ENCODE results near the gene HS6ST1.

The HS6ST1 gene

GRCh38 chr2:128284037-128284441 lies 34.6 kb downstream of the HS6ST1 start:
- DNase-seq (ENCODE audit: low read depth): no peak
- no peak for TF ChIP-seq CTCF (conservative IDR thresholded peaks at IDR 0.05; ENCODE audit: low read depth, low read length)
- no peak overlapping the region for H3K4me3 ChIP-seq (ENCODE audit: low read depth, low read length)

GRCh38 chr2:128282976-128283810 lies 35.5 kb downstream of the HS6ST1 start:
- H3K4me3 ChIP-seq (ENCODE audit: low read depth, low read length): no peak overlapping the region
- DNase-seq (ENCODE audit: low read depth): no peak
- no peak for TF ChIP-seq CTCF (conservative IDR thresholded peaks at IDR 0.05; ENCODE audit: low read depth, low read length)

GRCh38 chr2:128282246-128282975 lies 36.3 kb downstream of the HS6ST1 start:
- no peak overlapping the region for H3K4me3 ChIP-seq (ENCODE audit: low read depth, low read length)

GRCh38 chr2:128281852-128282245 lies 36.8 kb downstream of the HS6ST1 start:
- DNase-seq (ENCODE audit: low read depth): no peak
- no peak overlapping the region for H3K4me3 ChIP-seq (ENCODE audit: low read depth, low read length)
- no peak for TF ChIP-seq CTCF (conservative IDR thresholded peaks at IDR 0.05; ENCODE audit: low read depth, low read length)

More at GRCh38 chr2:128282246-128282975, 36.3 kb downstream of the HS6ST1 start:
- no peak for TF ChIP-seq CTCF (conservative IDR thresholded peaks at IDR 0.05; ENCODE audit: low read depth, low read length)
- no peak for DNase-seq (ENCODE audit: low read depth)

GRCh38 chr2:128280901-128281321 lies 37.8 kb downstream of the HS6ST1 start:
- no peak for TF ChIP-seq CTCF (conservative IDR thresholded peaks at IDR 0.05; ENCODE audit: low read depth, low read length)
- no peak for DNase-seq (ENCODE audit: low read depth)
- H3K4me3 ChIP-seq (ENCODE audit: low read depth, low read length): no peak overlapping the region

- no peak overlapping the region for H3K4me3 ChIP-seq (ENCODE audit: low read depth, low read length)
- no peak for TF ChIP-seq CTCF (conservative IDR thresholded peaks at IDR 0.05; ENCODE audit: low read depth, low read length)
- no peak for DNase-seq (ENCODE audit: low read depth)
Measured at GRCh38 chr2:128280158-128280871, 38.4 kb downstream of the HS6ST1 start.

Measured in choroid plexus epithelial cell (primary cell).